SK-N-SH (cell line): ENCODE data around the gene UBE2L5. TPM values are rescaled to one million over a fixed set of nuclear protein-coding genes. Genes with fewer than 3 reads are reported as not detected.

Experiments
- CTCF ChIA-PET: fragments of 300-600, 350-600 bp; formaldehyde crosslinking; extraction: SDS; loops from one replicate; lab custom pipeline; 2021; lab: Yijun Ruan, JAX
- POLR2A ChIA-PET: fragments of 350-600 bp; sonication (Branson Sonifier 250); formaldehyde crosslinking; extraction: SDS; loops from one replicate; lab custom pipeline; 2020; ENCODE audit warnings: antibody characterized with exemption, inconsistent platforms; lab: Yijun Ruan, JAX
- DNase-seq: peaks from one replicate; pipeline ENCODE4 v3.0.0; 2012
- H2AFZ ChIP-seq: fragments of 200-600 bp; sonication (generic); 2 replicates; pipeline ENCODE4 v1.8.1; 2016; ENCODE audit warnings: antibody characterized with exemption, mild to moderate bottlenecking, low read depth
- H3F3A ChIP-seq: fragments of 200-600 bp; sonication (generic); replicated peaks from 2 replicates; pipeline ENCODE3; 2016; ENCODE audit warnings: antibody characterized with exemption, mild to moderate bottlenecking; ENCODE audit not compliant: insufficient read depth
- H3K27ac ChIP-seq, 2 experiments: fragments of 200-500 bp in 1 of 2; fragments of 200-600 bp in 1 of 2; sonication (Bioruptor generic) in 1 of 2; sonication (generic), shearing (Covaris generic) in 1 of 2; 2 replicates each; pipeline versions ENCODE4 v1.5.1 to v1.6.1; 2014 to 2016; ENCODE audit warnings: low read depth in 2 of 2, inconsistent platforms in 1 of 2, low read length in 1 of 2, mild to moderate bottlenecking in 1 of 2, mixed read lengths in 1 of 2
- H3K27me3 ChIP-seq: fragments of 200-600 bp; sonication (generic), shearing (Covaris generic); 2 replicates; pipeline ENCODE4 v1.6.1; 2016; ENCODE audit warnings: mixed run types; ENCODE audit not compliant: insufficient read depth
- H3K36me3 ChIP-seq, 2 experiments: fragments of 200-500 bp in 1 of 2; fragments of 200-600 bp in 1 of 2; sonication (Bioruptor generic) in 1 of 2; sonication (generic) in 1 of 2; replicated peaks in 1 of 2; 2 replicates each; pipeline versions ENCODE3 to v1.5.1; 2014 to 2016; ENCODE audit warnings: low read length in 1 of 2, mild to moderate bottlenecking in 1 of 2; ENCODE audit not compliant: insufficient read depth in 2 of 2, control insufficient read depth in 1 of 2
- H3K4me1 ChIP-seq, 2 experiments: fragments of 200-500 bp in 1 of 2; fragments of 200-600 bp in 1 of 2; sonication (Bioruptor generic) in 1 of 2; sonication (generic), shearing (Covaris generic) in 1 of 2; 2 replicates each; pipeline versions ENCODE4 v1.5.1 to v1.6.1; 2014 to 2016; ENCODE audit warnings: low read depth in 1 of 2, low read length in 1 of 2, mixed run types in 1 of 2; ENCODE audit not compliant: insufficient read depth in 2 of 2, control insufficient read depth in 1 of 2
- H3K4me2 ChIP-seq: fragments of 200-600 bp; sonication (generic), shearing (Covaris generic); 2 replicates; pipeline ENCODE4 v1.6.1; 2017; ENCODE audit warnings: mixed run types
- H3K4me3 ChIP-seq, 2 experiments: fragments of 200-500 bp in 1 of 2; fragments of 200-600 bp in 1 of 2; sonication (Bioruptor generic) in 1 of 2; sonication (generic), shearing (Covaris generic) in 1 of 2; 2 replicates each; pipeline versions ENCODE4 v1.5.1 to v1.8.1; 2014 to 2016; ENCODE audit warnings: low read depth in 2 of 2, inconsistent platforms in 1 of 2, low read length in 1 of 2, mild to moderate bottlenecking in 1 of 2, mixed read lengths in 1 of 2, moderate library complexity in 1 of 2
- H3K79me2 ChIP-seq: fragments of 200-600 bp; sonication (generic); 2 replicates; pipeline ENCODE4 v1.8.1; 2017; ENCODE audit warnings: mild to moderate bottlenecking; ENCODE audit not compliant: insufficient read depth
- H3K9ac ChIP-seq: fragments of 200-600 bp; sonication (generic); 2 replicates; pipeline ENCODE4 v1.6.1; 2017; ENCODE audit warnings: mixed run types
- H3K9me2 ChIP-seq: fragments of 200-600 bp; sonication (generic); 2 replicates; pipeline ENCODE4 v1.6.1; 2017; ENCODE audit warnings: mixed run types
- H3K9me3 ChIP-seq: fragments of 200-600 bp; sonication (generic); 2 replicates; pipeline ENCODE4 v1.6.1; 2017; ENCODE audit warnings: mixed run types, mild to moderate bottlenecking, moderate library complexity
- H4K20me1 ChIP-seq: fragments of 200-600 bp; sonication (generic); 2 replicates; pipeline ENCODE4 v1.6.1; 2017; ENCODE audit warnings: mild to moderate bottlenecking, mixed run types; ENCODE audit not compliant: insufficient read depth
- CHD2 ChIP-seq: fragments of 150-350 bp; IDR thresholded peaks from 2 replicates; pipeline ENCODE4 v1.6.1; 2018; ENCODE audit warnings: low read length; ENCODE audit not compliant: partially characterized antibody
- ELF1 ChIP-seq: IDR thresholded peaks from 2 replicates; pipeline ENCODE4 v1.4.0; 2012
- EP300 ChIP-seq, 2 experiments: IDR thresholded peaks; 2 replicates each; pipeline versions ENCODE4 v1.4.0 to v1.6.1; 2012; ENCODE audit warnings: borderline replicate concordance in 1 of 2, low read depth in 1 of 2, low read length in 1 of 2
- EZH2phosphoT487 ChIP-seq: fragments of 200-600 bp; sonication (generic); IDR thresholded peaks from 2 replicates; pipeline ENCODE4 v1.6.1; 2017; ENCODE audit warnings: low read depth, mixed run types, mild to moderate bottlenecking, antibody characterized with exemption, moderate library complexity, borderline replicate concordance
- FOXM1 ChIP-seq: IDR thresholded peaks from 2 replicates; pipeline ENCODE4 v1.4.0; 2012; ENCODE audit warnings: low read depth, mild to moderate bottlenecking
- GABPA ChIP-seq: IDR thresholded peaks from 2 replicates; pipeline ENCODE4 v1.4.0; 2012; ENCODE audit warnings: low read depth, mild to moderate bottlenecking
- GATA2 ChIP-seq: sonication (generic); formaldehyde crosslinking; IDR thresholded peaks from 2 replicates; pipeline ENCODE4 v1.5.0; 2020; ENCODE audit warnings: mild to moderate bottlenecking, missing genetic modification reagents
- IRF3 ChIP-seq: fragments of 150-350 bp; IDR thresholded peaks from 2 replicates; pipeline ENCODE4 v1.6.1; 2016; ENCODE audit warnings: mild to moderate bottlenecking, low read depth, low read length
- JUND ChIP-seq: IDR thresholded peaks from 2 replicates; pipeline ENCODE4 v1.4.0; 2012
- MAX ChIP-seq: IDR thresholded peaks from 2 replicates; pipeline ENCODE4 v1.4.0; 2012; ENCODE audit warnings: low read depth
- MEF2A ChIP-seq: IDR thresholded peaks from 2 replicates; pipeline ENCODE4 v1.4.0; 2012; ENCODE audit warnings: low read depth, borderline replicate concordance
- NRF1 ChIP-seq: IDR thresholded peaks from 2 replicates; pipeline ENCODE4 v1.6.1; 2012; ENCODE audit warnings: low read depth, mild to moderate bottlenecking, low read length
- PBX3 ChIP-seq: IDR thresholded peaks from 2 replicates; pipeline ENCODE4; 2012
- REST ChIP-seq: IDR thresholded peaks from 2 replicates; pipeline ENCODE4 v1.6.1; 2012; ENCODE audit warnings: mild to moderate bottlenecking, low read depth, low read length, moderate library complexity
- SIN3A ChIP-seq: IDR thresholded peaks from 2 replicates; pipeline ENCODE4 v1.6.1; 2012; ENCODE audit warnings: low read depth, mild to moderate bottlenecking, low read length, moderate library complexity, borderline replicate concordance
- USF1 ChIP-seq: IDR thresholded peaks from 2 replicates; pipeline ENCODE4 v1.4.0; 2012; ENCODE audit warnings: low read depth, borderline replicate concordance
- USF2 ChIP-seq: fragments of 150-350 bp; IDR thresholded peaks from 2 replicates; pipeline ENCODE4 v1.6.1; 2017; ENCODE audit warnings: antibody characterized with exemption, low read length, low read depth, borderline replicate concordance
- YY1 ChIP-seq: IDR thresholded peaks from 2 replicates; pipeline ENCODE4 v1.4.0; 2012; ENCODE audit warnings: low read depth, mild to moderate bottlenecking
- WGBS: methylation state at CpG from one replicate; pipeline ENCODE4 v1.1.6; 2017; ENCODE audit warnings: low lambda C conversion rate; 5-methylcytosine and 5-hydroxymethylcytosine counted together
- polyA plus RNA-seq, 3 experiments: library from polyadenylated mRNA; depleted of rRNA; stranded (reverse); fragments of >200 nt; gene quantifications; 2 replicates each; pipeline ENCODE4 v1.2.3, GENCODE V29; 2012

UBE2L5 gene
- polyA plus RNA-seq, 1 of the 3 experiments (the other 2 are of a cell fraction): 0.02 TPM

- Histone ChIP-seq H3K36me3 (no peaks in the 10 kb centered on the region), H3F3A (peaks cover 8% of the 10 kb centered on the region), H3K79me2 (no peaks in the 10 kb centered on the region), H2AFZ (no peak overlapping the region), H3K9me2 (no peaks in the 10 kb centered on the region), H3K9ac (no peak overlapping the region), H3K27ac (no peak overlapping the region), H3K9me3 (no peaks in the 10 kb centered on the region), H4K20me1 (no peaks in the 10 kb centered on the region), H3K4me2 (no peak overlapping the region), H3K27me3 (no peaks in the 10 kb centered on the region), H3K4me1 (peaks cover 0 to 4% of the 10 kb centered on the region in 2 experiments; a peak in 1 of 4 replicates), H3K4me3 (no peak overlapping the region)
- DNase-seq: no peak
- CTCF ChIA-PET: no interaction called here
- TF ChIP-seq USF2 (no peak), NRF1 (no peak), GATA2 (CRISPR knock-in tag) (no peak), MEF2A (no peak)
- POLR2A ChIA-PET: no interaction called here
Observed at GRCh38 chr13:30412346-30412745, 9.9 kb upstream of the UBE2L5 start.

- CTCF ChIA-PET: no interaction called here
- Histone ChIP-seq H3K4me2 (no peak overlapping the region), H2AFZ (no peak overlapping the region), H4K20me1 (no peaks in the 10 kb centered on the region), H3K36me3 (no peaks in the 10 kb centered on the region), H3K9ac (no peak overlapping the region), H3K9me3 (no peaks in the 10 kb centered on the region), H3K9me2 (no peaks in the 10 kb centered on the region), H3F3A (peaks cover 8% of the 10 kb centered on the region), H3K79me2 (no peaks in the 10 kb centered on the region), H3K4me3 (no peak overlapping the region), H3K4me1 (peaks cover 3 to 4% of the 10 kb centered on the region in 2 experiments; a peak in 2 of 4 replicates), H3K27me3 (no peaks in the 10 kb centered on the region), H3K27ac (no peak overlapping the region)
- TF ChIP-seq MAX (no peak), PBX3 (no peak), NRF1 (no peak), IRF3 (no peak), EZH2phosphoT487 (no peak), FOXM1 (no peak), JUND (no peak), ELF1 (no peak), REST (no peak), USF1 (no peak), CHD2 (no peak), GABPA (no peak), SIN3A (no peak), EP300 (IDR thresholded peaks at IDR 0.05; ENCODE audit: borderline replicate concordance in 1 of 2, low read depth in 1 of 2, low read length in 1 of 2) (no peak), YY1 (no peak)
- no peak for DNase-seq
- POLR2A ChIA-PET: no interaction called here
- WGBS: 61% methylated on average over 3 of the region's 3 CpGs
Observed at GRCh38 chr13:30413842-30414241, 8.5 kb upstream of the UBE2L5 start.
